Immature natural killer cell (primary cell): ENCODE data around the gene ADK. TPM values are rescaled to one million over a fixed set of nuclear protein-coding genes. Genes with fewer than 3 reads are reported as not detected.

Experiments
- DNase-seq, 3 donors: peaks; one replicate each; pipeline ENCODE4 v3.0.0; 2022; ENCODE audit warnings: mixed read lengths in 1 of 3
- H3K27ac Mint-ChIP-seq, 6 donors: one replicate each; pipeline ENCODE4 v1.8.0; 2020; ENCODE audit warnings: mixed read lengths in 6 of 6, mild to moderate bottlenecking in 5 of 6, inconsistent platforms in 4 of 6, moderate library complexity in 3 of 6
- H3K27me3 Mint-ChIP-seq, 3 donors: one replicate each; pipeline ENCODE4 v1.8.0; 2020 to 2021; ENCODE audit warnings: low read depth in 3 of 3, mild to moderate bottlenecking in 3 of 3, mixed read lengths in 3 of 3, moderate library complexity in 3 of 3, inconsistent platforms in 1 of 3
- H3K36me3 Mint-ChIP-seq, 3 donors: one replicate each; pipeline ENCODE4 v1.8.0; 2020; ENCODE audit warnings: mixed read lengths in 3 of 3, inconsistent platforms in 2 of 3, mild to moderate bottlenecking in 2 of 3
- H3K4me1 Mint-ChIP-seq, 2 donors: one replicate each; pipeline ENCODE4 v1.8.0; 2020; ENCODE audit warnings: inconsistent platforms in 2 of 2, mild to moderate bottlenecking in 2 of 2, mixed read lengths in 2 of 2, moderate library complexity in 1 of 2
- H3K4me3 Mint-ChIP-seq, 5 donors: one replicate each; pipeline ENCODE4 v1.8.0; 2020; ENCODE audit warnings: mild to moderate bottlenecking in 5 of 5, mixed read lengths in 5 of 5, inconsistent platforms in 3 of 5, moderate library complexity in 3 of 5
- H3K9me3 Mint-ChIP-seq, 6 donors: one replicate each; pipeline ENCODE4 v1.8.0; 2020; ENCODE audit warnings: mild to moderate bottlenecking in 6 of 6, mixed read lengths in 6 of 6, inconsistent platforms in 4 of 6, moderate library complexity in 3 of 6
- polyA plus RNA-seq, 3 donors: library from polyadenylated mRNA; unstranded; fragments of 300-500 nt; fragmentation: Illumina TruSeq; gene quantifications; one replicate each; pipeline ENCODE4 v1.2.3, GENCODE V29; 2021

ADK gene
- polyA plus RNA-seq, 3 donors from 2014 or later = 26.9 to 36.7 (median 28.4) TPM

- H3K4me1 Mint-ChIP-seq = peaks cover 26 to 41% of the 10 kb centered on the region in 2 donors
- DNase-seq = no peak
- no peaks in the 10 kb centered on the region for H3K27me3 Mint-ChIP-seq
- H3K4me3 Mint-ChIP-seq = peak overlapping the region; percentile 4 to 46 (median 18)
- H3K27ac Mint-ChIP-seq = peak overlapping the region; percentile 55 to 78 (median 74)
- no peaks in the 10 kb centered on the region for H3K9me3 Mint-ChIP-seq
- H3K36me3 Mint-ChIP-seq = no peaks in the 10 kb centered on the region
These were observed 436.3 kb downstream of the ADK start for GRCh38 chr10:74587109-74587854.

DNA sequence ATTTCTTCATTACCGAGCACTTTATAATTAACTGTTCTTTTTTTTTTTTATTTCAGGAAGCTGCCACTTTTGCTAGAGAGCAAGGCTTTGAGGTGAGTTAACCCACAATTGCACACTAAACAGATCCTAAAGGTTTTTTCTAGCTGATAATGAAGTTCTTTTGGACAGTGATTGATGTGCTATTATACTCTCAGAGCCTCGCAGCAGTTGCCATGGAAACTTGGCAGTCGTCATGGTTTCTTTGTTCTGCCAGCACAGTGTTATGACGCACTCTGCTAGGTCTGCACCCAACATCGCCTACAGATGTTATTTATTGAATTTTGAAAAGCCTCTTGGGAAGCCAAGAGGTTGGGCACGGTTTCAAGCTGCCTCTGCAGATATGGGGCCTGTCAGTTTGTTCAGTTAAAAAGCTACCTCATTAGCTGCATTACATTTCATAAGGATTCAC is 438.2 kb downstream of the ADK start:
- Mint-ChIP-seq H3K4me1 (peaks cover 26 to 41% of the 10 kb centered on the region in 2 donors), H3K4me3 (no peak overlapping the region), H3K36me3 (no peaks in the 10 kb centered on the region), H3K9me3 (no peaks in the 10 kb centered on the region), H3K27me3 (no peaks in the 10 kb centered on the region), H3K27ac (peak overlapping the region in 1 of 6 donors; percentile 49)
- DNase-seq = peak; percentile 36 to 51 (median 46)

DNA sequence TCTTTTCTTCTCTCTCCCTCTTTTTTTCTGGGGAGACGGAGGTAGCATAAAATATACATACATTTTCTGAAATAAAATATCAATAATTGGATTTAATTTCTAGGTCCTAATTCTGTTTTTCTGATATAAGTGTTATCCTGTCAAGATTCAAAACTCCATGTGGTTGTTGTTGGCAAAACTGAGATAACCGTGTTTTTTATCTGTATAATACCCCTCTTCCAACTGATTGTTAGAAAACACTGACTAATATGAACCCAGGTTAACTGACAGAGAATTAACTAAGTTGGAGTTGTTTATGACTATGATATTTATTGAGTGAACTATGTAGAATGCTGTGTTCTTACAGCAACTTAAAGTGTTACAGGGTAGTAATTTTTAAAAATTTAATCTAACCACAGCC is 438.8 kb downstream of the ADK start:
- no peak overlapping the region for H3K27ac Mint-ChIP-seq
- no peak overlapping the region for H3K4me3 Mint-ChIP-seq
- no peak for DNase-seq
- no peaks in the 10 kb centered on the region for H3K27me3 Mint-ChIP-seq
- peaks cover 26 to 36% of the 10 kb centered on the region in 2 donors for H3K4me1 Mint-ChIP-seq
- no peaks in the 10 kb centered on the region for H3K9me3 Mint-ChIP-seq
- no peaks in the 10 kb centered on the region for H3K36me3 Mint-ChIP-seq

GRCh38 chr10:74593470-74593869 is 442.4 kb downstream of the ADK start:
- H3K4me3 Mint-ChIP-seq = no peak overlapping the region
- H3K27me3 Mint-ChIP-seq = no peaks in the 10 kb centered on the region
- no peaks in the 10 kb centered on the region for H3K9me3 Mint-ChIP-seq
- no peak for DNase-seq
- H3K4me1 Mint-ChIP-seq = peaks cover 0 to 8% of the 10 kb centered on the region in 2 donors
- peaks cover 0 to 4% (median 4%) of the 10 kb centered on the region in 3 donors for H3K36me3 Mint-ChIP-seq
- H3K27ac Mint-ChIP-seq = no peak overlapping the region

- H3K4me1 Mint-ChIP-seq = peaks cover 0 to 7% of the 10 kb centered on the region in 2 donors
- no peak for DNase-seq
- no peaks in the 10 kb centered on the region for H3K9me3 Mint-ChIP-seq
- peaks cover 0 to 9% (median 8%) of the 10 kb centered on the region in 3 donors for H3K36me3 Mint-ChIP-seq
- no peaks in the 10 kb centered on the region for H3K27me3 Mint-ChIP-seq
- H3K27ac Mint-ChIP-seq = no peak overlapping the region
- no peak overlapping the region for H3K4me3 Mint-ChIP-seq
These were observed 445.7 kb downstream of the ADK start for GRCh38 chr10:74596713-74597112.

DNA sequence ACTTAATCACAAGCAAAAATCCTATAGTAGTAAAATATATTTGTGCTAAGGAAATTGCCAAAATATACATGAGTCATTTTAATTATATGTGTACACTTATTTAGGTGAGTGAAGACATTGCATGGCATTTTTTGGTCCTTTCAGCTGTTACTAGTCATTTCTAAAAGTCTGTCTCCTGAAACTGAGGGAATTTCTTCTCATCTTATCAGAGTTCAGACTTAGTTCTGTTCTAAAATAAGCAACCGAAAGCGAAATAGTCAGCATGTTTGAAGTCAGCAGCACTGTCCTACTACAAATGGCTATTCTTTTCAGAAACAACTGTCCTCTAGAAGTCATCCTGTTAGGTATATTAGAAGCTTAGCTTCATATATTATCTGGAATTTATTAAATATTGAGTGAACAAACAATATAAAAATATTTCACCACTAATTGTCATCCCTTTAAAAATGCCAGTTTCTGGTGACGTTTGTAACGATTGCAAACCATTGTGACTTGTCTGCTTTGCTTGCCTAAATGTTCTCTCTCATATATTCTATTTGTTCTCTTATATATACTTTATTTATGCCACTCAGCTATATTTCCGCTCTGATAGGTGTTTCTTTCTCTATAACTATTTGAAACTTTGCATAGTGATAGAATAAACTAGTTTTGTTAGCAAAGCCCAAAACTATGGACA is 448.0 kb downstream of the ADK start:
- Mint-ChIP-seq H3K9me3 (no peaks in the 10 kb centered on the region), H3K4me1 (peaks cover 0 to 7% of the 10 kb centered on the region in 2 donors), H3K4me3 (no peak overlapping the region)

GRCh38 chr10:74599672-74600071 is 448.7 kb downstream of the ADK start:
- Mint-ChIP-seq H3K27ac (no peak overlapping the region), H3K9me3 (no peaks in the 10 kb centered on the region), H3K4me1 (peaks cover 0 to 7% of the 10 kb centered on the region in 2 donors), H3K4me3 (no peak overlapping the region), H3K27me3 (peaks cover 0 to 5% (median 3%) of the 10 kb centered on the region in 3 donors), H3K36me3 (peaks cover 6 to 23% (median 19%) of the 10 kb centered on the region in 3 donors)
- no peak for DNase-seq

More for the DNA sequence above, 448.0 kb downstream of the ADK start:
- peaks cover 0 to 3% (median under 1%) of the 10 kb centered on the region in 3 donors for H3K27me3 Mint-ChIP-seq
- H3K27ac Mint-ChIP-seq = no peak overlapping the region
- H3K36me3 Mint-ChIP-seq = peaks cover 6 to 20% (median 19%) of the 10 kb centered on the region in 3 donors
- no peak for DNase-seq

DNA sequence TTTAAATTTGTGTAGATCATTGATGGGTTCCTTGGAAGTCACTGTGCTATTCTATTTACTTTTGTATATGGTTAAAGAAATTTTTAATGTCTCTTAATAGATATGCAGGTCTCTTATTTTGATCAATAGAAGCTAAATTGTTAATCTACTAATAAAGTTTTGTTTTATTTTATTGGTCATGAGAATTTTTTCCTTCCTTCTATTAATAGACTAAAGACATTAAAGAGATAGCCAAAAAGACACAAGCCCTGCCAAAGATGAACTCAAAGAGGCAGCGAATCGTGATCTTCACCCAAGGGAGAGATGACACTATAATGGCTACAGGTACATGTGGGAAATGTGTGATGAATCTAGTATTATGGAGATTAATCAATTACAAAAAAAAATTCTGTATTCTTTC is 449.1 kb downstream of the ADK start:
- no peak for DNase-seq
- H3K4me3 Mint-ChIP-seq = no peak overlapping the region
- H3K27me3 Mint-ChIP-seq = peaks cover 0 to 5% (median 3%) of the 10 kb centered on the region in 3 donors
- no peaks in the 10 kb centered on the region for H3K9me3 Mint-ChIP-seq
- no peak overlapping the region for H3K27ac Mint-ChIP-seq
- peaks cover 0 to 7% of the 10 kb centered on the region in 2 donors for H3K4me1 Mint-ChIP-seq
- H3K36me3 Mint-ChIP-seq = peaks cover 6 to 23% (median 19%) of the 10 kb centered on the region in 3 donors

DNA sequence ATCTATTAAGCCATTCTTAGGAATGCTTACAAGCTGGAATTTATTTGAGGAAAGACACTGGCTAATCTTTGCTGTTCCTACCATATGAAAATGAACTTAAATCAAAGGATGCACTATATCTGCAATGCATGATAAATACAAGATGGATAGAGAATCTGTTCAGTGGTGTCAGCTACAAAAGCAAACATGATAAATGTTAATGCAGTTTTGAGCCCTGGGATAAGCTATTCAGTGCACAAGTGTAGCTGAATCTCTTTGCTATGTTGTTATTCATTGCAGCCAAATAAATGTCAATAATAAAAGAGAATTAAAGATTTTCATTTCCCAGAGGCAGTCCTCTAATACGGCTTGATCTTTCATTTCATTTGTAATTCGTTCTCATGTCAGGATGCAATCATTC is 451.6 kb downstream of the ADK start:
- H3K4me1 Mint-ChIP-seq = peaks cover 0 to 3% of the 10 kb centered on the region in 2 donors
- H3K4me3 Mint-ChIP-seq = no peak overlapping the region
- H3K27me3 Mint-ChIP-seq = peaks cover 0 to 5% (median 3%) of the 10 kb centered on the region in 3 donors
- DNase-seq = no peak
- no peak overlapping the region for H3K27ac Mint-ChIP-seq
- peaks cover 6 to 20% (median 16%) of the 10 kb centered on the region in 3 donors for H3K36me3 Mint-ChIP-seq
- no peaks in the 10 kb centered on the region for H3K9me3 Mint-ChIP-seq

- Mint-ChIP-seq H3K27me3 (peaks cover 0 to 3% (median 2%) of the 10 kb centered on the region in 3 donors), H3K4me1 (no peaks in the 10 kb centered on the region), H3K9me3 (no peaks in the 10 kb centered on the region), H3K36me3 (peaks cover 0 to 17% (median 13%) of the 10 kb centered on the region in 3 donors), H3K27ac (no peak overlapping the region), H3K4me3 (no peak overlapping the region)
- DNase-seq = no peak
These were observed 459.3 kb downstream of the ADK start for GRCh38 chr10:74610299-74610698.

GRCh38 chr10:74612195-74612594 is 461.2 kb downstream of the ADK start:
- H3K27ac Mint-ChIP-seq = no peak overlapping the region
- H3K9me3 Mint-ChIP-seq = no peaks in the 10 kb centered on the region
- no peaks in the 10 kb centered on the region for H3K4me1 Mint-ChIP-seq
- DNase-seq = no peak
- H3K36me3 Mint-ChIP-seq = peaks cover 0 to 17% (median 13%) of the 10 kb centered on the region in 3 donors
- peaks cover 0 to 3% (median 2%) of the 10 kb centered on the region in 3 donors for H3K27me3 Mint-ChIP-seq
- no peak overlapping the region for H3K4me3 Mint-ChIP-seq

DNA sequence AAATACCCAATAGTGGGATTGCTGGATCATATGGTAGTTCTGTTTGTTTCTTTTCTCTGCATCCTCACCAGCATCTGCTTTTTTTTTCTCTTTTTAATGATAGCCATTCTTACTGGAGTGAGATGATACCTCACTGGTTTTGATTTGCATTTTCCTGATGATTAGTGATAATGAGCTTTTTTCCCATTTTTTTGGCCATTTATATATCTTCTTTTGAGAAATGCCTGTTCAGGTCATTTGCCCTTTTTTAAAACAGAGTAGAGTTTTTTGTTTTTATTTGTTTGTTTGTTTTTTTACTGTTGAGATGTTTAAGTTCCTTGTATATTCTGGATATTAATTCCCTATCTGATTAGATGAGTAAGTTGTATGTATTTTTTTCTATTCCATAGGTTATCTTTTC is 469.6 kb downstream of the ADK start:
- DNase-seq = no peak
- H3K27ac Mint-ChIP-seq = no peak overlapping the region
- H3K36me3 Mint-ChIP-seq = peaks cover 21 to 27% (median 22%) of the 10 kb centered on the region in 3 donors
- peaks cover 0 to 13% (median 7%) of the 10 kb centered on the region in 6 donors for H3K9me3 Mint-ChIP-seq
- H3K27me3 Mint-ChIP-seq = peaks cover 0 to 2% (median 0%) of the 10 kb centered on the region in 3 donors
- no peaks in the 10 kb centered on the region for H3K4me1 Mint-ChIP-seq
- no peak overlapping the region for H3K4me3 Mint-ChIP-seq

DNA sequence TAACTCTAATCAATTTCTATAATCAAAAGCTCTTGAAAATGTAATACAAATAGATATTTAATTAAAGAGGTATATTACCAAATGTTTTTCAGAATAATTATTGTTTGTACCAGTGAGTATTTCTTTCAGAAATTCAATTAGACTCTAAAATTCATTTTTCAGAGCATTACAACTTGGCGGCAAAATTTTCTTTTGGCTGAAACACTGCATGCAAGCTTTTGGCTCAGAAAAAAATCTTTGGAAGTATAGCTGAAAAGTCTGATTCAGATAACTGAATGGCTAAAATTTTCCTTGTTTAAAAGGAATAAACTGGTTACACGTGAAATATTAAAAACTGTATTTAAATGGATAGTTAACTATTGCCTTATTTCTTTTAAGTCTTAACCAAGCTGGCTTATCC is 472.8 kb downstream of the ADK start:
- DNase-seq = no peak
- no peak overlapping the region for H3K4me3 Mint-ChIP-seq

GRCh38 chr10:74624501-74624900 is 473.5 kb downstream of the ADK start:
- Mint-ChIP-seq H3K27me3 (peaks cover 0 to 2% (median 0%) of the 10 kb centered on the region in 3 donors), H3K4me1 (no peaks in the 10 kb centered on the region), H3K36me3 (peaks cover 17 to 22% (median 17%) of the 10 kb centered on the region in 3 donors), H3K27ac (no peak overlapping the region), H3K4me3 (no peak overlapping the region), H3K9me3 (peaks cover 0 to 13% (median 7%) of the 10 kb centered on the region in 6 donors)
- DNase-seq = no peak

More for the DNA sequence above, 472.8 kb downstream of the ADK start:
- no peak overlapping the region for H3K27ac Mint-ChIP-seq
- peaks cover 0 to 2% (median 0%) of the 10 kb centered on the region in 3 donors for H3K27me3 Mint-ChIP-seq
- no peaks in the 10 kb centered on the region for H3K4me1 Mint-ChIP-seq
- H3K36me3 Mint-ChIP-seq = peaks cover 17 to 22% (median 20%) of the 10 kb centered on the region in 3 donors
- peaks cover 0 to 13% (median 7%) of the 10 kb centered on the region in 6 donors for H3K9me3 Mint-ChIP-seq
